PFSK-1 (cell line): ENCODE measurements around the gene TIAM2.

Experiments used
- FOXP2 ChIP-seq: optimal IDR thresholded peaks from 2 replicates; pipeline ENCODE3; 2011; ENCODE audit warnings: borderline replicate concordance, control low read depth, inconsistent platforms; ENCODE audit not compliant: insufficient read depth; ENCODE audit errors: extremely low read length, extremely low read depth
- POLR2AphosphoS5 ChIP-seq: IDR thresholded peaks from 2 replicates; pipeline ENCODE4 v1.6.1; 2012; ENCODE audit warnings: low read depth, mild to moderate bottlenecking, control low read depth, low read length, moderate library complexity
- REST ChIP-seq, 2 experiments: IDR thresholded peaks; 2 replicates each; pipeline versions ENCODE4 v1.6.1 to v1.8.0; 2011 to 2012; ENCODE audit warnings: low read depth in 2 of 2, low read length in 2 of 2, control low read depth in 1 of 2, inconsistent platforms in 1 of 2, mild to moderate bottlenecking in 1 of 2, moderate library complexity in 1 of 2; ENCODE audit not compliant: insufficient read depth in 1 of 2
- SIN3A ChIP-seq: IDR thresholded peaks from 2 replicates; pipeline ENCODE4 v1.6.1; 2012; ENCODE audit warnings: mild to moderate bottlenecking, low read length, moderate library complexity, borderline replicate concordance; ENCODE audit not compliant: insufficient read depth
- TAF1 ChIP-seq: IDR thresholded peaks from 2 replicates; pipeline ENCODE4 v1.6.1; 2012; ENCODE audit warnings: low read length, control low read depth, borderline replicate concordance; ENCODE audit not compliant: insufficient read depth

Gene TIAM2

DNA sequence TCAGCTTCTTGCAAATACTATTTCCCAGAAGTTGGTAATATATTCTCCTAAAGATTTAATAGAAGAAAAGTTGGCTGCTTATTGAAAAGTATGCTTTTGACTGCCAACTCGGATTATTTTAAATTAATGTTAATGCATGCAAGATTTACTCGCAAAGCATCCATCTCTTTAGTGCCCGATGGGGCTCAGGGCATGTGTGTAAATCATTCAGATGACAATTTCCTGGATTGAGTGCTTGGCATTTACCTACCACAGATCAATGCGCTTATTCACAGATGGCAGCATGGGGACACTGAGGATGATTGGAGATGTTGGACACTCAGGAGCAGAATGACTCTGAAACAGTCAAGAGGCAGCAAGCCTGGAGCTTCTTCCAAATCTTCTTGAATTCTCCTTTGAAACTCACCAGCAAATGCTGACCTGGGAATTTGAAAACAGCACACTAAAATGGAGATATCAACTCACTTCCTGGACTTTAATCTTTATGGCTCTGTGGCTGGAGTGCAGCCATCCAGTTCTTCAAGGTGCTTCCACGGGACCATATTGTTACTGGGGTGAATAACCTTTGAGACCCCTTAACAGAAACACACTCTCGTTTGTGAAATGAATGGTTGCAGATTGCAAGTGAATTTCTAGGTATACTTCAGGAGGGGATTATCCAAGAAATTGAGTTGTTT lies 34.1 kb upstream of the TIAM2 start:
- TF ChIP-seq POLR2AphosphoS5, result no peak

DNA sequence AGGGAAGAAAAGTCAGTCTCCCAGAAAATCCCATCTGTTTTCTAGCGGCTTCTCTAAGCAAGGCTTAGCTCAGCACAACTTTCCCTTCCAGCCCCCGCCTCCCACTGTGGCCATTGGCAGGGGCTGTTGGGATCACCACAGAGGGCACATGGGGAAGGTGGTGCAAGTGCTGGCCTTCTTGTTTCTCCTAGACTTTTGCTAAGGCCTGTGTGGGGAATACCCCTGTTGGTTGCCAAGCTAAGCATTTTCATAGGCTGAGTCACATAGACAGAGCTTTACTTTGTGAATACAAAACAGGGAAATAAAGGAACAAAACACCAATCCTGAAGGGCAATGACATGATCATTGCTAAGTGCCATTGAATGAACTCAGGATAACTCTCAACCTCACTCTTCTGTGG lies 32.4 kb upstream of the TIAM2 start:
- TF ChIP-seq TAF1, result no peak
- no peak for TF ChIP-seq REST (IDR thresholded peaks at IDR 0.05; ENCODE audit: insufficient read depth in 1 of 2, low read depth in 2 of 2, low read length in 2 of 2)
- no peak for TF ChIP-seq FOXP2
- no peak for TF ChIP-seq POLR2AphosphoS5
- TF ChIP-seq SIN3A, result no peak

DNA sequence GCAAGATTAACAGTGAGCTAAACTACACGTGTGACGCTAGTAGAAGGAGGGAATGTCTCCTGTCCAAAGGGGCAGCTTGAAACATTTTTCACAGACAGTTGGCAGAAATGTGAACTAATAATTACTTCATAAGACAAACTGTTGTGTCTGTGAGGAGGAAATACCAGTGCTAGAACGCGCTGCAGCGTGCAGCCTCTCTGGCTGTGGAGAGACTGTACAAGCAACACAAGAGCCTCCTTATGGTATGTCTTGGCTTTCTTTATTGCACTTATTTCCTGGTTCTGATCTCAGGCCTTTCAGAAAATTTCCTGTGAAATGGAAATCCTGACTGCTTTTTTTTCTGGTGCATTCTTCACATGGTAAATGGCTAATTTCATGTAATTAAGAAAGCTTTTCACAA lies 25.3 kb upstream of the TIAM2 start:
- TF ChIP-seq SIN3A, result no peak
- TF ChIP-seq FOXP2, result no peak
- TF ChIP-seq POLR2AphosphoS5, result no peak
- TF ChIP-seq REST (IDR thresholded peaks at IDR 0.05; ENCODE audit: insufficient read depth in 1 of 2, low read depth in 2 of 2, low read length in 2 of 2), result no peak

- TF ChIP-seq REST (IDR thresholded peaks at IDR 0.05; ENCODE audit: insufficient read depth in 1 of 2, low read depth in 2 of 2, low read length in 2 of 2) (no peak), SIN3A (no peak), POLR2AphosphoS5 (no peak), TAF1 (no peak), FOXP2 (no peak)
Observed at GRCh38 chr6:154974485-154975149, 20.5 kb upstream of the TIAM2 start.

GRCh38 chr6:154977588-154977987 lies 17.5 kb upstream of the TIAM2 start:
- TF ChIP-seq REST (IDR thresholded peaks at IDR 0.05; ENCODE audit: insufficient read depth in 1 of 2, low read depth in 2 of 2, low read length in 2 of 2), result no peak
